ENCODE measurements around the gene LNP1. TPM values are rescaled to one million over a fixed set of nuclear protein-coding genes. Genes with fewer than 3 reads are reported as not detected.

Gene LNP1
- total and polyA plus RNA-seq, 9 of the 15 experiments (the other 6 are each of a cell fraction or from before 2014, with no cell fraction given): 1.9 to 5.2 (median 4.5) TPM

- Histone ChIP-seq H3K4me1 (replicated peaks in 1 of 2; ENCODE audit: control insufficient read depth in 2 of 2, insufficient read depth in 2 of 2, low read length in 2 of 2) (peaks cover 0 to 4% of the 10 kb centered on the region in 2 experiments; a peak in 1 of 5 replicates), H4K20me1 (replicated peaks; ENCODE audit: control insufficient read depth, insufficient read depth, low read length) (no peaks in the 10 kb centered on the region), H3K4me3 (no peak overlapping the region), H2AFZ (ENCODE audit: low read depth, low read length) (no peak overlapping the region), H3K4me2 (ENCODE audit: insufficient read depth, low read length) (no peak overlapping the region), H3K9ac (ENCODE audit: insufficient read depth in 1 of 2, low read depth in 2 of 2, low read length in 2 of 2) (no peak overlapping the region), H3K79me2 (ENCODE audit: control insufficient read depth, insufficient read depth, low read length) (no peaks in the 10 kb centered on the region), H3K36me3 (ENCODE audit: control insufficient read depth, insufficient read depth, low read length) (no peaks in the 10 kb centered on the region), H3K27me3 (ENCODE audit: control insufficient read depth in 2 of 2, insufficient read depth in 2 of 2, low read length in 2 of 2) (no peaks in the 10 kb centered on the region), H3K27ac (ENCODE audit: extremely low read depth, low read depth, low read length) (no peak overlapping the region), H3K9me1 (ENCODE audit: control insufficient read depth, insufficient read depth, low read length) (no peaks in the 10 kb centered on the region), H3K9me3 (replicated peaks; ENCODE audit: control insufficient read depth, insufficient read depth, low read depth, low read length) (no peaks in the 10 kb centered on the region)
- no peak for TF ChIP-seq BHLHE40 (IDR thresholded peaks at IDR 0.05; ENCODE audit: low read length)
- no peak for TF ChIP-seq ZNF699 (CRISPR knock-in tag; IDR thresholded peaks at IDR 0.05; ENCODE audit: insufficient replicate concordance)
- no peak for TF ChIP-seq ZNF740 (CRISPR knock-in tag; IDR thresholded peaks at IDR 0.05)
- TF ChIP-seq ZNF740 (tag; IDR thresholded peaks at IDR 0.05): no peak
- no peak for TF ChIP-seq MCM2 (IDR thresholded peaks at IDR 0.05; ENCODE audit: low read depth)
- TF ChIP-seq KHSRP (IDR thresholded peaks at IDR 0.05): no peak
- TF ChIP-seq ZNF232 (CRISPR knock-in tag; IDR thresholded peaks at IDR 0.05): no peak
- TF ChIP-seq GTF2E2 (tag; IDR thresholded peaks at IDR 0.05): no peak
- TF ChIP-seq ZNF780A (CRISPR knock-in tag; IDR thresholded peaks at IDR 0.05): no peak
- no peak for TF ChIP-seq DIDO1 (tag; IDR thresholded peaks at IDR 0.05; ENCODE audit: low read depth)
- TF ChIP-seq TFE3 (CRISPR knock-in tag; IDR thresholded peaks at IDR 0.05): no peak
- TF ChIP-seq ZFPM2 (CRISPR knock-in tag; IDR thresholded peaks at IDR 0.05): no peak
- TF ChIP-seq U2AF1 (optimal IDR thresholded peaks at IDR 0.05; ENCODE audit: low read depth, low read length): no peak
- TF ChIP-seq PKNOX1 (IDR thresholded peaks at IDR 0.05): no peak
- no peak for TF ChIP-seq ARNT (IDR thresholded peaks at IDR 0.05)
- TF ChIP-seq SETDB1 (IDR thresholded peaks at IDR 0.05; ENCODE audit: low read length): no peak
- no peak for TF ChIP-seq BDP1 (IDR thresholded peaks at IDR 0.05; ENCODE audit: insufficient read depth, insufficient read length)
- no peak for TF ChIP-seq ARID3A (IDR thresholded peaks at IDR 0.05; ENCODE audit: borderline replicate concordance, low read depth, low read length)
- no peak for TF ChIP-seq DPF2 (IDR thresholded peaks at IDR 0.05)
- no CpG with 5 or more reads among the region's 1 CpG for WGBS (ENCODE audit: insufficient coverage, low coverage, missing lambda C conversion rate)
- in situ Hi-C loops (cut with MboI) (no loop called here), intact Hi-C loops (cut with micrococcal nuclease) (no loop called here)
- no TSS peak for BruUV-seq (replicated peaks)
- ChIA-PET CTCF (ENCODE audit: low intra/inter-chr PET ratio) (no interaction called here), POLR2A (no interaction called here)
- ATAC-seq (no peak), FAIRE-seq (no peak), DNase-seq (ENCODE audit: extremely low read depth in 1 of 4, low spot score in 3 of 4) (no peak)
Measured at GRCh38 chr3:100458814-100459213, 57.5 kb downstream of the LNP1 start.

All from K562 (cell line).